MCF 10A (cell line): ENCODE data around the gene ZBTB34. TPM values are rescaled to one million over a fixed set of nuclear protein-coding genes. Genes with fewer than 3 reads are reported as not detected.

Experiments used
- BruUV-seq: library from RNA; stranded (reverse); fragments of 400-500 nt; replicated peaks from 2 replicates; lab custom pipeline; 2021; lab: Mats Ljungman, UMichigan
- CTCF ChIA-PET: fragments of 300-600 bp; sonication (Branson Sonifier 250); formaldehyde crosslinking; extraction: SDS; loops from one replicate; lab custom pipeline; 2021; ENCODE audit warnings: antibody characterized with exemption, inconsistent platforms; lab: Yijun Ruan, JAX
- POLR2A ChIA-PET: fragments of 300-600, 350-650 bp; sonication (Branson Sonifier 250); formaldehyde crosslinking; extraction: SDS; loops from one replicate; lab custom pipeline; 2020; ENCODE audit warnings: antibody characterized with exemption, inconsistent platforms; lab: Yijun Ruan, JAX
- DNase-seq: peaks from one replicate; pipeline ENCODE4 v3.0.0-alpha.2; 2018; ENCODE audit not compliant: unreplicated experiment
- H3K27ac Mint-ChIP-seq: one replicate; pipeline ENCODE4 v1.8.0; 2022; ENCODE audit warnings: mild to moderate bottlenecking, low read depth, mixed read lengths; ENCODE audit not compliant: unreplicated experiment
- H3K27me3 Mint-ChIP-seq: one replicate; pipeline ENCODE4 v1.8.0; 2022; ENCODE audit warnings: mixed read lengths; ENCODE audit not compliant: insufficient read depth, unreplicated experiment
- H3K36me3 Mint-ChIP-seq: one replicate; pipeline ENCODE4 v1.8.0; 2022; ENCODE audit warnings: mild to moderate bottlenecking, moderate library complexity, mixed read lengths; ENCODE audit not compliant: insufficient read depth, unreplicated experiment
- H3K4me1 Mint-ChIP-seq: one replicate; pipeline ENCODE4 v1.8.0; 2022; ENCODE audit warnings: mixed read lengths; ENCODE audit not compliant: insufficient read depth, unreplicated experiment
- H3K4me3 Mint-ChIP-seq: one replicate; pipeline ENCODE4 v1.8.0; 2022; ENCODE audit warnings: mild to moderate bottlenecking, moderate library complexity, mixed read lengths; ENCODE audit not compliant: unreplicated experiment
- H3K9me3 Mint-ChIP-seq: one replicate; pipeline ENCODE4 v1.8.0; 2022; ENCODE audit warnings: mixed read lengths; ENCODE audit not compliant: unreplicated experiment
- intact Hi-C: fragments of 100-400 bp; cut with micrococcal nuclease; formaldehyde crosslinking; loops from 2 replicates; pipeline ENCODE4 v1.14.1; 2022
- total RNA-seq: library from RNA; stranded (reverse); gene quantifications from 2 replicates; pipeline ENCODE4 v1.2.3, GENCODE V29; 2022
- TF ChIP-seq, protein P1 (sequence below): fragments of 200-600 bp; IDR thresholded peaks from one replicate; pipeline ENCODE4 v1.8.0; 2022; ENCODE audit warnings: antibody characterized with exemption, mild to moderate bottlenecking; ENCODE audit not compliant: unreplicated experiment

ZBTB34 gene
- total RNA-seq, 1 experiment from 2014 or later = 4.6 TPM

DNA sequence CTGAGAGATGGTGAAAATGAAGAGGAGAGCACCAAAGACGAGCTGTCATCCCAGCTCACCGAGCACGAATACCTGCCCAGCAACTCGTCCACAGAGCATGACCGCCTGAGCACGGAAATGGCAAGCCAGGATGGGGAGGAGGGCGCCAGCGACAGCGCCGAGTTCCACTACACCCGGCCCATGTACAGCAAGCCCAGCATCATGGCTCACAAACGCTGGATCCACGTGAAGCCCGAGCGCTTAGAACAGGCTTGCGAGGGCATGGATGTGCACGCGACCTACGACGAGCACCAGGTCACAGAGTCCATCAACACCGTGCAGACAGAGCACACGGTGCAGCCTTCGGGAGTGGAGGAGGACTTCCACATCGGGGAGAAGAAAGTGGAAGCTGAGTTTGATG, 27.4 kb upstream of the ZBTB34 start:
- Mint-ChIP-seq H3K9me3 (no peaks in the 10 kb centered on the region), H3K4me1 (peaks cover 16% of the 10 kb centered on the region), H3K36me3 (peaks cover 80% of the 10 kb centered on the region), H3K4me3 (no peak overlapping the region), H3K27me3 (no peaks in the 10 kb centered on the region), H3K27ac (peak overlapping the region; percentile 23)
- no TSS peak for BruUV-seq
- ChIA-PET POLR2A (interaction anchor here (0.9 to 1.5 kb wide), 2 partner anchors 24 to 27 kb away, joined by 3 to 5 read pairs; no protein-coding TSS in a partner anchor), CTCF (interaction anchor here (1.0 to 1.5 kb wide), 3 partner anchors 11 to 51 kb away, joined by 3 read pairs; no protein-coding TSS in a partner anchor)
- DNase-seq = no peak
- intact Hi-C loops = no loop called here
- TF ChIP-seq, protein P1, sequence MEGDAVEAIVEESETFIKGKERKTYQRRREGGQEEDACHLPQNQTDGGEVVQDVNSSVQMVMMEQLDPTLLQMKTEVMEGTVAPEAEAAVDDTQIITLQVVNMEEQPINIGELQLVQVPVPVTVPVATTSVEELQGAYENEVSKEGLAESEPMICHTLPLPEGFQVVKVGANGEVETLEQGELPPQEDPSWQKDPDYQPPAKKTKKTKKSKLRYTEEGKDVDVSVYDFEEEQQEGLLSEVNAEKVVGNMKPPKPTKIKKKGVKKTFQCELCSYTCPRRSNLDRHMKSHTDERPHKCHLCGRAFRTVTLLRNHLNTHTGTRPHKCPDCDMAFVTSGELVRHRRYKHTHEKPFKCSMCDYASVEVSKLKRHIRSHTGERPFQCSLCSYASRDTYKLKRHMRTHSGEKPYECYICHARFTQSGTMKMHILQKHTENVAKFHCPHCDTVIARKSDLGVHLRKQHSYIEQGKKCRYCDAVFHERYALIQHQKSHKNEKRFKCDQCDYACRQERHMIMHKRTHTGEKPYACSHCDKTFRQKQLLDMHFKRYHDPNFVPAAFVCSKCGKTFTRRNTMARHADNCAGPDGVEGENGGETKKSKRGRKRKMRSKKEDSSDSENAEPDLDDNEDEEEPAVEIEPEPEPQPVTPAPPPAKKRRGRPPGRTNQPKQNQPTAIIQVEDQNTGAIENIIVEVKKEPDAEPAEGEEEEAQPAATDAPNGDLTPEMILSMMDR = no peak

DNA sequence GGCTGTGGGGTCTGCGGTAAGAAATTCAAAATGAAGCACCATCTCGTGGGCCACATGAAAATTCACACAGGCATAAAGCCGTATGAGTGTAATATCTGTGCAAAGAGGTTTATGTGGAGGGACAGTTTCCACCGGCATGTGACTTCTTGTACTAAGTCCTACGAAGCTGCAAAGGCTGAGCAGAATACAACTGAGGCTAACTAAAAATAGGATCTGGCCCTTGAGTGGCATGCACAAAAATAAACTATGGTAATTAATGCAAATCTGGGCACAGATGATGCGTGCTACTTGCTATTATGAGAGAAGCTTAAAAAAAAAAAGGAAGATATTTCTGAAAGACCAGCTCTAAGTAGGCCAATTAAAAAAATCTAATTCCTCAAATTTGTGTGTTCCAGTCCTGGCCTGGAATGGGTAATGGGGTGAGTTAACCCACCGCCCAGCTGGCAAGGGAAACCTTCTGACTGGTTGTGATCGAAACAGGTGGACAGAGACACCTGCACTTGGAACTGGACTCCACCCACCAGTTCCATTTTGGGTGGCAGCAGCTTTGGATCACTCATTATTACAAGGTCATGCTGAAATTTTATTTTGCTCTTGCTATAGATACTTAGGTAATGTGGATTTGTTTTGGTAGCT, 26.6 kb upstream of the ZBTB34 start:
- Mint-ChIP-seq H3K4me1 (peaks cover 16% of the 10 kb centered on the region), H3K4me3 (no peak overlapping the region), H3K9me3 (no peaks in the 10 kb centered on the region), H3K27ac (peak overlapping the region; percentile 23), H3K27me3 (no peaks in the 10 kb centered on the region), H3K36me3 (peaks cover 84% of the 10 kb centered on the region)
- no peak for DNase-seq
- TF ChIP-seq, protein P1 = no peak
- POLR2A ChIA-PET = interaction anchor here (0.7 to 1.8 kb wide), 4 partner anchors 13 to 110 kb away, joined by 3 to 7 read pairs (median 4); no protein-coding TSS in a partner anchor
- no TSS peak for BruUV-seq
- intact Hi-C loops = no loop called here
- CTCF ChIA-PET = interaction anchor here (0.7 to 1.4 kb wide), 5 partner anchors 15 to 355 kb away, joined by 3 read pairs; no protein-coding TSS in a partner anchor

DNA sequence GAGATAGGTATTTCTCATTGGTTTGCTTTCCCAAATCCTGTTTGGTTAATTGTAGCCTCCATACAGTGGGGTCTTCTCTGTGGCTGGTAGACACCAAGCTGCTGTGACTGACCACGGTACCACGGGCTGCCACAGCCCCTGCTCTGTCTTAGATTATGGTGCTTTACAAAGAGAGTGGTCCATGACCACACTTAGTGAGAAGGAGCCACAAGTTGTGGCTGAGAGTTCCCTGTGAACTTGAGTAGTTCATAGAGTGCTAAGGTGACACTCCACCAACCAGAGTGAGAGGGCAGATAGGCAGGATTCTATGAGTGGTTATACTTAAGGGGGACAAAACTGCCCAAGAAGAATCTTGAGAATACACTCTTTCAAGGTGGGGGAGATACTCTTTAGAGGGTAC, 25.8 kb upstream of the ZBTB34 start:
- TF ChIP-seq, protein P1 = no peak
- no peak for DNase-seq
- no TSS peak for BruUV-seq
- H3K9me3 Mint-ChIP-seq = no peaks in the 10 kb centered on the region
- peaks cover 91% of the 10 kb centered on the region for H3K36me3 Mint-ChIP-seq
- H3K4me1 Mint-ChIP-seq = peaks cover 12% of the 10 kb centered on the region
- H3K27me3 Mint-ChIP-seq = no peaks in the 10 kb centered on the region
- intact Hi-C loops = no loop called here
- H3K4me3 Mint-ChIP-seq = no peak overlapping the region
- H3K27ac Mint-ChIP-seq = no peak overlapping the region
- CTCF ChIA-PET = interaction anchor here (0.6 to 1.4 kb wide), 4 partner anchors 15 to 365 kb away, joined by 3 read pairs; no protein-coding TSS in a partner anchor
- POLR2A ChIA-PET = interaction anchor here (0.6 to 1.8 kb wide), 5 partner anchors 12 to 187 kb away, joined by 3 to 7 read pairs (median 3); no protein-coding TSS in a partner anchor

DNA sequence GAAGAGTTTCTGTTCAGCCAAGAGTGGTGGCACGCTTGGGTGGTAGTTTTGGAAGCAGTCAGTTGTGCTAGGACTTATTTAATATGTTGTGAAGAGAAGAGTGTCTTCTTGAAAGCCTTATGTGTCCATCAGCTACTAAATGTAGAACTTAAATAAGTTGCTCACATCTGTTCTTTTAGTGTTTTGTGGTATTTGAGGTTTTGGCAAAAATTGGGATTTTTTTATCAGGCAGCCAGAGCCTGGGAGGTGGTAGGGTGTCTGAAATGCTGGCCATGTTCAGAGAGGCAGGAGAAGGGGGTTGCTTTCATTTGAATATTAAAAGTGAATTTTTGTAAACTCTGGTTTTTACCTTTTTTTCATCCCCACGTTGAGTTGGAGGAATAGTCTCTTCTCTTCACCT, 24.2 kb upstream of the ZBTB34 start:
- H3K27ac Mint-ChIP-seq = no peak overlapping the region
- CTCF ChIA-PET = interaction anchor here (0.6 to 1.0 kb wide), 3 partner anchors 23 to 1188 kb away, joined by 3 to 4 read pairs (median 3); no protein-coding TSS in a partner anchor
- intact Hi-C loops = no loop called here
- H3K36me3 Mint-ChIP-seq = peaks cover 89% of the 10 kb centered on the region
- no peak overlapping the region for H3K4me3 Mint-ChIP-seq
- peaks cover 12% of the 10 kb centered on the region for H3K4me1 Mint-ChIP-seq
- no peaks in the 10 kb centered on the region for H3K27me3 Mint-ChIP-seq
- no peak for DNase-seq
- TF ChIP-seq, protein P1 = no peak
- POLR2A ChIA-PET = interaction anchor here (1.0 kb wide), 1 partner anchor 42 kb away, joined by 3 read pairs; no protein-coding TSS in a partner anchor
- no peaks in the 10 kb centered on the region for H3K9me3 Mint-ChIP-seq
- no TSS peak for BruUV-seq
